ENCODE measurements around the gene TRPC6.

DNA sequence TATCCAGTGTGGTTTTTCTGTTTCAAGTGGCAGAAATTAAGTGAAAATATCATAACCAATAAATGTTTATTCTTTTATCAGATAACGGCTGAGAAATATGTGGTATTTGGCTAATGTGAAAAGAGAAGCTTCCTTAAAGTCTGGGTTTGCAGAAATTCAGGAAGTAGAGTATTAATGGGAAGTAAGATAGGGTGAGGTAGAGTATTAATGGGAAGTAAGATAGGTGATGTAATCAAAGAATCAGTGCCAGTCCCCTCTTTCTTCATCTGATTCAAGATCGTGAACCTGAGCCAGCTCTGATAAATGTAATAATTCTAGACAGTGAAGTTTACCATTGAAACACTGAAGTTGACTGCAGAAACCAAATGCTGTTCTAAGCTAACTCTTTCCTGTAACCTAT is 30.9 kb downstream of the TRPC6 start:
- TF ChIP-seq EP300 (IDR thresholded peaks at IDR 0.05), result no peak
- TF ChIP-seq, protein P1, sequence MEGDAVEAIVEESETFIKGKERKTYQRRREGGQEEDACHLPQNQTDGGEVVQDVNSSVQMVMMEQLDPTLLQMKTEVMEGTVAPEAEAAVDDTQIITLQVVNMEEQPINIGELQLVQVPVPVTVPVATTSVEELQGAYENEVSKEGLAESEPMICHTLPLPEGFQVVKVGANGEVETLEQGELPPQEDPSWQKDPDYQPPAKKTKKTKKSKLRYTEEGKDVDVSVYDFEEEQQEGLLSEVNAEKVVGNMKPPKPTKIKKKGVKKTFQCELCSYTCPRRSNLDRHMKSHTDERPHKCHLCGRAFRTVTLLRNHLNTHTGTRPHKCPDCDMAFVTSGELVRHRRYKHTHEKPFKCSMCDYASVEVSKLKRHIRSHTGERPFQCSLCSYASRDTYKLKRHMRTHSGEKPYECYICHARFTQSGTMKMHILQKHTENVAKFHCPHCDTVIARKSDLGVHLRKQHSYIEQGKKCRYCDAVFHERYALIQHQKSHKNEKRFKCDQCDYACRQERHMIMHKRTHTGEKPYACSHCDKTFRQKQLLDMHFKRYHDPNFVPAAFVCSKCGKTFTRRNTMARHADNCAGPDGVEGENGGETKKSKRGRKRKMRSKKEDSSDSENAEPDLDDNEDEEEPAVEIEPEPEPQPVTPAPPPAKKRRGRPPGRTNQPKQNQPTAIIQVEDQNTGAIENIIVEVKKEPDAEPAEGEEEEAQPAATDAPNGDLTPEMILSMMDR (IDR thresholded peaks at IDR 0.05), result no peak
- no peak for TF ChIP-seq POLR2A (IDR thresholded peaks at IDR 0.05)
- no peak for TF ChIP-seq POLR2AphosphoS5 (IDR thresholded peaks at IDR 0.05)

Data from suprapubic skin (tissue), 4 donors.